HTERT RPE-1 (cell line): Measurements from ENCODE around the gene CTTN.

Source experiments
- in situ Hi-C: fragments of 300-500 bp; cut with MboI; formaldehyde crosslinking; loops from 4 replicates; pipeline ENCODE4 v1.14.3; 2020; ENCODE audit warnings: low sequenced_read_pairs

Gene CTTN

DNA sequence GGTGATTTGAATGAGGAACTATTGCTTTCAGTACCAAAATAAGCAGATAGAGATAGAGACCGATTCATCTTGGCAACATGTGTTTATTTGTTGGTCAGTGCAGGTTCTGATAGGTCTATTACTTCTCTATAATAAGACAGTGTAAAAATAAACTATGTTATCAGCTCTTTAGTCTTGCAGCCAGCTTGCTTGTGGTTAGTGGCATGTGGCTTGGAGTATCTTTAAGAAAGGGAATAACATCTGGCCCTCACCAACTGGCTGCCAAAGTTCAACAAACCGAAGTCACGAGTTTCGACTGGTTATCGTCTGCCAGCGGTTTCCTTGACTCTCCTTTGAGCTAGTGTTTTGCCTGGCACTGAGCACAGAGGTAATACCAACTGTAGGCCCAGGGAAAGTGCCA is 71.8 kb downstream of the CTTN start:
- in situ Hi-C loops = loop anchor here (25.0 kb wide), 1 partner anchor 292 kb away; no protein-coding TSS in a partner anchor

DNA sequence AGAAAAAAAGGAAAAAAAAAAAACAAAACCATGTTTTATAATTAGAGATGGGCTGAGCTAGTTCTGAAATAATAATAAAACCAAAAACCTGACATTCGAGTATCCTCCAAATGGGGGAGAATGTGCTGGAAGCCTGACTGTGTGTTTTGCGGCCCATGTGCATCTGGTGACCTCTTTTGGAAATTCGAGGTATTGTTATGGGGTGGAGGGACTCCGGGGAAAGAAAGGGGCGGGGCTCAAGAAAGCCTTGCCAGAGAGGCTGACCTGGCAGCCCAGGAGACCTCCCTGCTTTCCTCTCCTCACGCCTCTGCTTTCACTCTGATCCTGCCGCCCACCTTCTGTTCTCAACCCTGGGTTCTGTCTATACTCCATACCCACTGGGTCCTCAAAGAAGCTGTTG is 72.9 kb downstream of the CTTN start:
- in situ Hi-C loops = loop anchor here (25.0 kb wide), 1 partner anchor 291 kb away; no protein-coding TSS in a partner anchor

DNA sequence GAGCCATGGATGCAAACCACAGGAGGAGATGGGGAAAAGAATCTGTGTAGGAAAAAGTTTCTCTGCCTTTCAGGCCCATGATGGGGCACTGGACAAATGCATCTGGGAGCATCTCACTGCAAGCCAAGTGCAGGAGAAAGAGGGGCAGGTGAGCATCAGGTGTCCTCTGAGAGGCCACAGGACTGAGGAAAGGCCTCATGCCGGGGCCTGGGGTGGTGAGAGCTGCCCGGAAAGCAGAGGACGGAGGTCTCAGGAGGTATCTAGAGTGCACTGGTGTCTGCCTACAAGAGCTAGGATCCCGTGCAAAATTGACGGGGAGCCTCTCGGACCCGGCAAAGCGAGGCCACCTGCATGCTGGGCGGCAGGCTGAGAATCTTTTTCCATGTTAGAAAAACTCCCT is 73.9 kb downstream of the CTTN start:
- in situ Hi-C loops = loop anchor here (25.0 kb wide), 1 partner anchor 290 kb away; no protein-coding TSS in a partner anchor

DNA sequence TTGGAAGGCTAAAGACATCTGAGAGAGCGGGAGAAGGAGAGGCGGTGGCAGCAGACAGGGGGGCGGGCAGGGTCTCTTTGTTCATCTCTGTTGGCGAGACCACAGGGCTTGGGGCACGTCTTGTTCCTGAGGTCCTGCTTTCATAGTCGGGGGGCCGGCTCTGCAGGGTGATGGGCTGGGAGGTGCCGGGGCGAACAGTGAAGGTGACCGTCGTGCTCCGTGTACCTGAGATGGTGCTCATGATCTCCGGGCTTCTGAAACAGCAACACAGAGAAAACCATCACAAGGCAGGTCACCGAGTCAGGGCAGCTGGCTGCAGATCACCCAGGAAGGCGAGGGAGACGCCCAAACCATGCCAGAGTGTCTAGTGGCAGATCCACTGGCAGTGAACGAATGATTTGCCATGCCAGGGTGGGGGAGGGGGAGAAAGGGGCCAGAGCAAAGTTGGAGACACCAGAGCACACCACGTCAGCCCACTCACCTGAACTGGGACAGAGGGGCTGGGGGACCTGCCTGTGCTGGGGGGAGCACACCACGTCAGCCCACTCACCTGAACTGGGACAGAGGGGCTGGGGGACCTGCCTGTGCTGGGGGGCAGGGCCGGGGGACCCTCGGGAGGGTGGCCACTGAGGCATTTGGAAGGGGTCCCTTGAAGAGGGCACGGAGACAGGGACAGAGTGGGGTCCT is 75.0 kb downstream of the CTTN start:
- in situ Hi-C loops = loop anchor here (25.0 kb wide), 1 partner anchor 289 kb away; no protein-coding TSS in a partner anchor

DNA sequence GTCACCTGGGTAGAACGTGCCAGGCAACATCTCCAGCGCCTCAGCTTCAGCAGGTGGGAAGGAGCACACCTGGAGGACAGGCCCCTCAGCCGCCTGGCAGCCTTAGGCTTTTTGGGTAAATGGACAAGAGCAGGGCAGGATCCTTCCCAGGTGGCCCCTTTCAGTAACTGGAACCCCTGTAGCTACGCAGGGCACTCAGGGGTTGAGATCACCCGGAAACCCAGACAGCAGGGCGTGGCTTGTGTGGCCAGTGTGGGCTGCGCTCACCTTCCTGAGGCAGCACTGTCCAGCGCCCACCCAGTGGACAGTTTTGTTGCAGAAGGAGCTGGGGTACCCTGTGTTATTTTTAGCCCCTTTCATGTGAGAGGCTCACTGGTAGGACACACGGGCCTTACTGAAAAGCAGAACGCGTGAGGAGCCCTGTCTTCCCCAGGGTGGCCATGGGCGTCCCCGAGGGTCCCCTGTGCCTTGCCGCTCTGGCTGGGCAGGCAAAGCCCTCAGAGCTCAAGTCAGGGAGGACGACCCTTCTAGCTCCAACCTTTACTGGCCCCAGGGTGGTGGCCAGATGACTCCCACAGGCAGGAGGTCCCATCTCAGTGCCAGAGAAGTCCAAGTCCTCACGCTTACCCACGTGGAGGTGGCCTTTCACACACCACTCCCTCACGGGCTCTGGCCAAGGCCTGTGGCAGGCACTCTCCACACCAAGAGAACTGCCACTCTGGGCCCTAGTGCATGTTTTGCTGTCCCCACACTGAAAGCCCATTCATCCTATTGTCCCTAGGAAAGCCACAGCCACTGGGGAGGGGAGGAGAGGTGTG is 75.8 kb downstream of the CTTN start:
- in situ Hi-C loops = loop anchor here (25.0 kb wide), 1 partner anchor 288 kb away; no protein-coding TSS in a partner anchor

DNA sequence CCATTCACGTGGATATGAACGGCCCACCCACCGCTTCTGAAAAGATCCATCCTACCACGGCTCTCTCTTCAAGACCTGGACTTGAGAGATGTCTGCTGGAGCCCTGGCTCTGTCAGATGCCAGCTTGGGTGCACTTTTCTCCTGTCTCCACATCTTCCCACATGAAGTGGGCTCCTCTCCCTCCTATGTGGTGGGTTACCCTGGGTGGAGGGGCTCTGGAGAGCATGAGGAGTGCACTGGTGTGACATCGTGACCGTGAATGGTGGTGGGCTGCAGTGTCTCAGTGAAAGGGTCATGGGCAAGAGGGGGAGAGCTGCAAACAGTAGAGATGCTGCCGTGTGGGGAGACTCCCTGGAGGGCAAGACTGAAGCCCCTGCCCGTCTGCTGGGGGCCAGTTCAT is 76.4 kb downstream of the CTTN start:
- in situ Hi-C loops = loop anchor here (25.0 kb wide), 1 partner anchor 288 kb away; no protein-coding TSS in a partner anchor

DNA sequence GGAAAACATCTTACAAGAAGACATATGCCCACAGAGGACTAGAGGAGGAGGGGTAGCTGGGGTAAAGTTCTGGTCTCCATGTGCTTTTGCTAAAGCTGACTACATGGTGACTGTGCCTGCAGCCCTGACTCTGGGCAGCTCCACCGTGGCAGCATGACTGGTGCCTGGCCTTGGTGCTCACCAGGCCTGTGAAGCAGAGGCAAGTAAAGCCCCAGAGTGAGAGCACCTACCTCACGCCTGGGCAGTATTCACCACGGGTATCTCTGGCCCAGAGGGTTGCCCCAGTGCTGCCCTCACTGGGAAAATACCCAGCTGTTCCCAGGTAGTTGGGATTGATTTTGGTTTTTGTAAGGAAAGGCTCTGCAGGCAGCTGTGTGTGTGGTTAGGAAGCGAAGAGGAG is 78.3 kb downstream of the CTTN start:
- in situ Hi-C loops = no loop called here

DNA sequence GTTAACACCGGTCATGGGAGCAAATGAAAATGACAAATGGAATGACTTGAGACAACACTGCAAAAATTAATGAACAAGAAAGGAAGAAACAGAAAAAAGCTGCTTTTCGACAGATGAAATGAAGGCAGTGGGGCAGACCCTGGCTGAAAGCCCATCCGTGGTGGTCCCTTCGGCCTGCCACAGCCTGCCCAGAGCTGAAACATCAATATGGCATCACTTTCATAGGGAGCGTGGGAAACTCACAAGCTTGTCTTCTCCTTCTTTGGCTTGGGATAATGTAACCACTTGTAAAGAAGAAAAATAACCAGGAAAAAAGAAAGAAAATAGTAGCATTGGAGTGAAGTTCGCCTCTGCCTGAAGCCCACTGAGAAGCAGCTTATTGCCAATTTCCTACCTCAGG is 78.8 kb downstream of the CTTN start:
- in situ Hi-C loops = no loop called here

DNA sequence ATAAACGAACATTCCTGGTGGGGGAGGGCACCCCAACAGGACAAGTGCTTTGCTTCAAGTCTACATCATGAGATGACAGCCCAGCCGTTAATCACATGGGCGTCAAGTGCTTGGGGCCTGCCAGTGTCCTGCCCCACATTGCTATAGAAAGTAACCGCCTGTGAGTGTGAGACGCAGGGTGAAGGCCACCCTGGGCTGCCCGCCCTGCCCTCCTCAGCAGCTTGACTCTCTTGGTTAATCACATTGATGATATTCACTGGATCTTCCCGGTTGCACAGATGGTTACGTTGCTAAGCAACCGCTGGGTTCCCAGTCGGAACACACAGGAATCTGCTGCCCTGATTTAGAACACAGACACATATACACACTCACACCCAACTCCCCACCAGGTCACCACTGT is 79.3 kb downstream of the CTTN start:
- in situ Hi-C loops = no loop called here

DNA sequence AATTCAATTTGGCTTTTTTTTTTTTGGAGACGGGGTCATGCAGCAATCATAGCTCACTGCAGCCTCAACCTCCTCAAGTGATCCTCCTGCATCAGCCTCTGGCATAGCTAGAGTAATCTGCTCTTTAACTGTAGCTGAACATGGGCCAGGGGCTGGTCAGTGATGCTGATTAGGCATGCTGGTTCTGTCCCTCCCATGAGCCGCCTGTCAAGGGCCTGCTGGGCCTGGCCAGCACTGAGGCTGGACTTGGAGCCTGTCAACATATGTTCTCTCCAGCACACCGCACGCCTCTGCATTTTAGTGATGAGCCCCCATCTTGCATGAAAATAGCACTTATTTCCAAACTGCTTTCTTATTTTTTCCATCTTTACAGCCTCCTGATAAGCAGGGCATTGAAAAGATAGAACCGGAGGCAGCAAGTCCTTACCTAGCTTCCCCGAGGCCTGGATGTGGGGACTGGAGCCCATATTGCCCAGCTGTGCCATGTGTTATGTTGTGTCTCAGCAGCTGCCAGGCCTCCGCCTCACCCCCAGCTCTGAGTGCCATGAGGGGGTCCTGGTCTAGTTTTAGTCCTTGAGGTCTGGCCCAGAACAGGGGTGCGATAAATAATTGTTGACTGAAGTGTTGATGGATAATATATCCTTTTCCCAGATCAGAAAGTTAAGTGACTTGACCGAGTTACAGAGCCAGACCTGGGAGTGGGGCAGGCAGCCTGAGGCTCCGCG is 80.0 kb downstream of the CTTN start:
- in situ Hi-C loops = no loop called here

DNA sequence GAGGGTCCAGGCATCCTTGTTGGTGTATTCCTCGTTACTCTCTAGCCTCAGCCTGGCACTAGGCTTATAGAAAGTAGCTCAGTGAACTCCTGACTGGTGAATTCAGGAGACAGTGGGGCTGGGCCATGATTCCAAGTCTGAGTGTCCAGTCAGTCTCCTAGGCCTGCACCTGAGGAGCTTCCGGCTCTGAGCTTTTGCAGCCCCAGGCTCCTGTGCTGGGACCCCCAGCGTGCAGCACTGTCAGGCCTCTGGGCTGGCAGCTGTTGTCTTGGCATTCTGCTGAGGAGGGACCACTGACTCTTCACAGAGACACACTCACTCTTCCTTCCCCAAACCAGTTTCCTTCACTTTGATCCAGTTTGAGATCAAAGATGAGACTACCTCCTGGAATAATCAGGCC is 82.4 kb downstream of the CTTN start:
- in situ Hi-C loops = no loop called here

DNA sequence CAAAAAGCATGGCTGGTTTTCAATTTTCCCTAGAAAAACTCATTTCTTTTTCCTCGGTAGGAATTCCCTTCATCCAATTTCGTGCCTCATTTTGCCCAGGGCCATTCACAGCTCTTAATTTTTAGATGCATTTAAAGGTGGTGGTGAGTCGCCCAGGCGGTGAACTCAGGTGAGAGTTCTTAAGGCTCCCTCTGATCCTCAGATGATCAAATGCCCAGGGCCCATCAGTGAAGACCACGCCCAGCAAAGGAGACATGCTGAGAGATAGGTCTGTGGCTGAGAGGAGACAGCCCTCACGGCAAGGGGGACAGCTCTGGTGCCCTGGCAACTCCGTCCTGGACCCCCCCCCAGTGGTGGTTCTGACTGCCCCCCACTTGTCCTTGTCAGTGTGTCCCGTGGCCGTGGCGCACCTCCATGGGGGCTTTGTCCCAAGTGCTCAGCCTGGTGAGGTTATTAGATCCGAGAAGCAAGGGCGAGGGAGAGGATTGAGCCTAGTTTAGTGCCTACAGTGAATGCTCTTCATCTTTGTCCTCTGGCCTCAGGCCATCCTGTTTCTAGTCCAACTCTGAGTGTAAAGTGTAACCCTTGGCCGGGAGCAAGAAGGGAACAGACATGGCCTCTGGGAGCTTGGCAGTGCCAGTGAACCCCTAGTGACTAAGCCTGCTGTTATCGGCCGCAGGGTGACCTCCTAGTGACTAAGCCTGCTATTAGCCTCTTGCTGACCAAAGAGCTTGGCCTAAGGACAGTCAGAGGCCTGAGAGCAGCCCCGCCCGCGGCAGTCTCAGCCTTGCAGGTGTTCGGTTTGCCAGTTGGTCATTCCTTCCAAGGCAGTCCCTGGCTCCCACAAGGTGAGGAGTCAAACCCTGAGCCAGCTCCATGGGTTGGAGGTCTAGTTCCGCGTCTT is 83.5 kb downstream of the CTTN start:
- in situ Hi-C loops = no loop called here

DNA sequence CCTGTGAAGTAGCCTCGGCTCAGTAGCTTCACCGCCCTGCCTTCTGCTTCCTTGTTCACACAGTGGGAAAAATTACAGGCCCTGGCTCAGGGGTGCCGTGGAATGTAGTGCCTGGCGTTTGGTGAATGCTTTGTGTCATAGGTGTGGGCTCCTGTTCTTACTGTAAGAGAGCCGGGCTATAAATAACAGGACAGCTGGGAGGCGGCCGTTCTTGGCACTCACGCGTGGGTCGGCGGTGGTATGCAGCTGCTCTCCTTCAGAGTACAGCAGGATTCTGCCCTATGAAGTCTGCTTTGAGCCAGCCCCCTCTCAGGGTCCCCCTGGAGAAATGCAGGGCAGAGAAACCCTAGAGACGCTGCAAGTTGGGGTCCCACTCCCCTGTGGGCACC is 84.2 kb downstream of the CTTN start:
- in situ Hi-C loops = no loop called here

DNA sequence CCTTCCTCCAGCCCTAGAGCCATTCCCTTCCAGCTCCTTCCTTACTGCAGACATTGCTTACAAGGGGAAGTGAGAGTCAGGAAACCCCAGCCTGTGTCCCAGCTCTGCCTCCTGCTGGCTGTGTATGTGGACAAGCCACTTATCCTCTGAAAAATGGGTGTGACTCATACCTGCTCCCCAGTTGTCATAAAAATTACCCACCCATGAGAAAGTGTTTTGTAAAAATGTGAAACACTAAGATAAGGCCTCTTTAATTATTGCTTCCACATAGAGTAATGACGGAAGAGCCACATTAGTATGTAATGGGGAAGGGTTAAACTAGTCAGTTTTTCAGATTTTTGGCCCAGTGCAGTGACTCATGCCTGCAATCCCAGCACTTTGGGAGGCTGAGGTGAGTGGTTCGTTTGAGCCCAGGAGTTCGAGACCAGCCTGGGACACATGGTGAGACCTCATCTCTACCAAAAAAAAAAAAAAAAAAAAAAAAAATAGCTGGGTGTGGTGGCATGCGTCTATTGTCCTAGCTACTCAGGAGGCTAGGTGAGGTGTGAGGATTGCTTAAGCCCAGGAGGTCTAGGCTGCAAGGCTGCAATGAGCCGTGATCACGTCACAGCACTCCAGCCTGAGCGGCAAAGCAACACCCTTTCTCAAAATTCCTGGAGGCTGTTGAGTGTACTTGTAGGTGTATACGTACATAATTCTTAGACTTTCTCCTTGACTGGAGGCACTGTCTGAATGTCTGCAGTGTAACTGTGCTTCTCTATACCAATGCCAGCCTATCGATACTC is 84.9 kb downstream of the CTTN start:
- in situ Hi-C loops = no loop called here

DNA sequence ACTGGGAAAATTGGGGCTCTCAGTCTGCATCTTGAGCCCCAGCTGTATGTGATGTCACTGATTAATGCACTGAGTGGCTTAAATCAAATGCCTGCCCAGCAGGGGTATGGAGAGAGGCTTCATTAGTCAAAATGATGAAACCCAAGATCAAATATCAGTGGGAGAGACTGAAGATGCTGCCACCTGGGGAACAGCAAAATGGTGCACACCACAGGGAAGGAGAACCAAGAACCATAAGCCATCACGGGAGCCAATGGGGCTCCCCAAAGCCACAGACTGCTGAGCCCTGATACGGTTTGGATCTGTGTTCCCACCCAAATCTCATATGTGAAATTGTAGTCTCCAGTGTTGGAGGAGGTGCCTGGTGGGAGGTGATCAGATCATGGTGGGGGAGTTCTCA is 85.6 kb downstream of the CTTN start:
- in situ Hi-C loops = no loop called here

DNA sequence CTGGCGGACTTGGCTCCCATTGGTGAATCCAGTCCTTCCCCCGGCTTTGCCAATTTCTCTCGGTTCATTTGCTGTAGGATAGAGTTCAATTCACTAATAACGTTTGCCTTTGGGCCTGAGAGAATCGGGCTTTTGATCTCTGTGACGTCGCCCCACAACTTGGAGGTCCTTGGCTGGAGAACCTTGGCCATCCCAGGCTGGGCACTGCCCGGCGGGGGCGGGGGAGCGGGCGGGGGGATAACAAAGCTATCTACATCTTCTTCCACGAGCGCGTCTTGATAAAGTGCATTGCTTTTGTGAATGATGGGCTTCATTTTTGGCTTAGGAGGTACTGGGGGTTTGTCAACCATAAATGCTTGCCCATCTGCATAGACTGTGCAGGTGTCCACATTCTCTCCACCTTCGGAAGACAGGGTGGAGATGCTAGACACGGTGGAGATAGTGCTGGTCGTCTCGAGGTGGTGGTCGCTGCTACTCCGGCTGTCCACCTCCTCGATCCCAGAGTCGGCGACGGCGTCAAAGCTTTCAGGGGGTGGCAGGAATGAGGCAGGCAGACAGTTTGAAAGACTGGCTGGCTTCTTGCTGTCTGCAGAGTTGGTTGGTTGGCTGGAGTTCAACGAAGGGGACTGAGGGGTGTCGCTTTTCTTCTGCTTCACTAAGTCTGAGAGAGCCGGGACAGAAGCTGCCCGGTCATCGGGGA is 87.1 kb downstream of the CTTN start:
- in situ Hi-C loops = no loop called here

DNA sequence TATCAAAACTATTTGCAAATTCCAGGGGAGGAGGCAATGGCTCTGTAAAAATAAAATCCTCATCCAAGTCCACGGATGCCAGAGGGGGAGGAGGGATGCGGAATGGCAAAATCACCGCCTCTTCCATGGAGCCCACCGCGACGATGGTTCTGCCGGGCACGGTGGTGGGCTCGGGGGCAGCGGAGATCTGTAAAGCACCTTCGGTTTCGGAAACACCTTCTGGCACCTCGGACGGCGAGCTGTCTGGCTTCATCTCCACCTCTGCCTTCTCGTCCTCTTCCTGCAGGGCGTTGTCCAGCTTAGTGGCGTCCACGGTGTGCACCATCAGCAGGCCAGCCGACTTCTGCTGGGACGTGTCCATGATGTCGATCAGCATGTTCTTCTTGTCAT is 87.7 kb downstream of the CTTN start:
- in situ Hi-C loops = no loop called here
